Testis (tissue), 3 donors: Measurements from ENCODE around the gene SMAD3. TPM values are rescaled to one million over a fixed set of nuclear protein-coding genes. Genes with fewer than 3 reads are reported as not detected.

Source experiments
- DNase-seq: peaks from one replicate; pipeline ENCODE4 v3.0.0-alpha.2; 2019
- H3K27ac ChIP-seq, 2 donors: fragments of 200-600 bp; sonication (generic); one replicate each; pipeline ENCODE4 v1.5.1; 2019
- H3K27me3 ChIP-seq: fragments of 200-600 bp; sonication (generic); one replicate; pipeline ENCODE4 v1.5.1; 2019
- H3K36me3 ChIP-seq: fragments of 200-600 bp; sonication (generic); one replicate; pipeline ENCODE4 v1.5.1; 2017; ENCODE audit warnings: low read depth; ENCODE audit errors: missing control alignments
- H3K4me1 ChIP-seq: fragments of 200-600 bp; sonication (generic); one replicate; pipeline ENCODE4 v1.5.1; 2019
- H3K4me3 ChIP-seq, 2 donors: fragments of 200-600 bp; sonication (generic); one replicate each; pipeline ENCODE4 v1.5.1; 2017 to 2019
- H3K9me3 ChIP-seq: fragments of 200-600 bp; sonication (generic); one replicate; pipeline ENCODE4 v1.5.1; 2017
- CTCF ChIP-seq, 3 experiments: fragments of 450-650 bp in 2 of 3; fragments of 200-600 bp in 1 of 3; sonication (generic) in 1 of 3; IDR thresholded peaks; one replicate each; pipeline ENCODE4 v1.5.1; 2016 to 2019; ENCODE audit warnings: antibody characterized with exemption in 3 of 3, mild to moderate bottlenecking in 2 of 3, moderate library complexity in 1 of 3
- POLR2A ChIP-seq: fragments of 450-650 bp; IDR thresholded peaks from one replicate; pipeline ENCODE4 v1.6.1; 2017; ENCODE audit warnings: antibody characterized with exemption, mild to moderate bottlenecking, moderate library complexity
- WGBS, 2 donors: methylation state at CpG; one replicate each; pipeline ENCODE4 v1.1.5; 2018; 5-methylcytosine and 5-hydroxymethylcytosine counted together
- intact Hi-C: fragments of 100-400 bp; cut with DNase I; formaldehyde crosslinking; loops from one replicate; pipeline ENCODE4 v1.15.1; 2023; ENCODE audit warnings: low total_unique reads
- polyA plus RNA-seq: library from polyadenylated mRNA; stranded (reverse); fragments of 350-450 nt; fragmentation: Illumina TruSeq; extraction: RNeasy Lipid Tissue Mini Kit (QIAGEN cat#74804); gene quantifications from one replicate; pipeline ENCODE4 v1.2.3, GENCODE V29; 2014; ENCODE audit warnings: low read depth, low replicate concordance; ENCODE audit not compliant: insufficient read depth
- total RNA-seq, 2 donors: library from RNA; depleted of rRNA; stranded (reverse); fragments of >200 nt; gene quantifications; one replicate each; pipeline ENCODE4 v1.2.3, GENCODE V29; 2016

Gene SMAD3
- total and polyA plus RNA-seq, 3 donors from 2014 or later = 11.4 to 31.6 (median 18.7) TPM

- H3K27ac ChIP-seq = no peak overlapping the region
- no peaks in the 10 kb centered on the region for H3K36me3 ChIP-seq
- H3K9me3 ChIP-seq = no peaks in the 10 kb centered on the region
- TF ChIP-seq CTCF (IDR thresholded peaks at IDR 0.05) (no peak), POLR2A (no peak)
- no peak overlapping the region for H3K4me3 ChIP-seq
- intact Hi-C loops = no loop called here
- no peak for DNase-seq
- H3K27me3 ChIP-seq = no peaks in the 10 kb centered on the region
- peaks cover 26% of the 10 kb centered on the region for H3K4me1 ChIP-seq
- WGBS, 2 donors = 73 to 76% methylated on average over 5 of the region's 5 CpGs
Observed at GRCh38 chr15:67100124-67100791, 34.9 kb downstream of the SMAD3 start.

- no peaks in the 10 kb centered on the region for H3K27me3 ChIP-seq
- no peaks in the 10 kb centered on the region for H3K36me3 ChIP-seq
- no peak overlapping the region for H3K4me3 ChIP-seq
- no peak for DNase-seq
- WGBS, 2 donors = 89 to 91% methylated on average over 7 of the region's 7 CpGs
- H3K9me3 ChIP-seq = no peaks in the 10 kb centered on the region
- TF ChIP-seq CTCF (IDR thresholded peaks at IDR 0.05) (no peak), POLR2A (no peak)
- intact Hi-C loops = no loop called here
- peaks cover 33% of the 10 kb centered on the region for H3K4me1 ChIP-seq
- H3K27ac ChIP-seq = no peak overlapping the region
Observed at GRCh38 chr15:67100801-67101581, 35.6 kb downstream of the SMAD3 start.

- no peak overlapping the region for H3K4me3 ChIP-seq
- peaks cover 39% of the 10 kb centered on the region for H3K4me1 ChIP-seq
- no peak for TF ChIP-seq CTCF (IDR thresholded peaks at IDR 0.05)
- WGBS, 2 donors = 64 to 73% methylated on average over 8 of the region's 8 CpGs
- H3K27ac ChIP-seq = no peak overlapping the region
- no peaks in the 10 kb centered on the region for H3K36me3 ChIP-seq
- H3K27me3 ChIP-seq = no peaks in the 10 kb centered on the region
- intact Hi-C loops = no loop called here
- DNase-seq = no peak
- no peaks in the 10 kb centered on the region for H3K9me3 ChIP-seq
Observed at GRCh38 chr15:67101911-67102598, 36.7 kb downstream of the SMAD3 start.

GRCh38 chr15:67102599-67102929 lies 37.2 kb downstream of the SMAD3 start:
- Histone ChIP-seq H3K4me3 (no peak overlapping the region), H3K27ac (no peak overlapping the region), H3K27me3 (no peaks in the 10 kb centered on the region), H3K36me3 (no peaks in the 10 kb centered on the region), H3K4me1 (peaks cover 44% of the 10 kb centered on the region), H3K9me3 (no peaks in the 10 kb centered on the region)
- no peak for DNase-seq
- intact Hi-C loops = no loop called here
- WGBS, 2 donors = 94 to 96% methylated on average over 4 of the region's 4 CpGs
- TF ChIP-seq POLR2A = no peak
- TF ChIP-seq CTCF (IDR thresholded peaks at IDR 0.05) = no peak
